ENCODE measurements around the gene SPOCK1. TPM values are rescaled to one million over a fixed set of nuclear protein-coding genes. Genes with fewer than 3 reads are reported as not detected.

The SPOCK1 gene
- total RNA-seq, 1 donor from 2014 or later = not detected

GRCh38 chr5:137182576-137182975, 316.6 kb downstream of the SPOCK1 start:
- no peaks in the 10 kb centered on the region for H3K4me1 Mint-ChIP-seq (ENCODE audit: low read depth)
- DNase-seq (ENCODE audit: low spot score) = no peak
- no peaks in the 10 kb centered on the region for H3K9me3 Mint-ChIP-seq
- no peak overlapping the region for H3K27ac Mint-ChIP-seq
- no peak overlapping the region for H3K4me3 Mint-ChIP-seq (ENCODE audit: low read depth)
- intact Hi-C loops (cut with micrococcal nuclease) = no loop called here
- no peaks in the 10 kb centered on the region for H3K27me3 Mint-ChIP-seq (ENCODE audit: low read depth)
- no peaks in the 10 kb centered on the region for H3K36me3 Mint-ChIP-seq (ENCODE audit: low read depth)

DNA sequence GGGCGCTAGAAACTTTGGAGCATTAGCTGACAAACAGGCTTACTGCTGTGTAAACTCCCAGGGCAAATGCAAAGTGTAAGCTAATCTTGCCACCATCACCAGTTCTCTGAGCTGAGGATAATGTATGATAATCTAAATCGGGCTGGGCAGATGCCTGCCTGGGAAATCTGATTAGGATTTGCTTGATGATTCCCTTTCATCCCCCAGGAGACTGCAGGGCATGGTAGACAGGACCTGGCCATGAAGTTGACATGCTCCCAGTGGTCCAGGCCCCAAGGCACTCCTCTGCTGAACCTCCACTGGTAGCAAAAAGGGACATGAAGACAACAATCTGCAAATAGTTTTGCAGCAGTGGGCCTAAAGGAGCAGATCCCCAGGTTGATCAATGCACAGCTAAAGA, 317.5 kb downstream of the SPOCK1 start:
- Mint-ChIP-seq H3K27me3 (ENCODE audit: low read depth) (no peaks in the 10 kb centered on the region), H3K36me3 (ENCODE audit: low read depth) (no peaks in the 10 kb centered on the region), H3K4me3 (ENCODE audit: low read depth) (no peak overlapping the region), H3K9me3 (no peaks in the 10 kb centered on the region), H3K4me1 (ENCODE audit: low read depth) (no peaks in the 10 kb centered on the region), H3K27ac (no peak overlapping the region)
- no peak for DNase-seq (ENCODE audit: low spot score)
- intact Hi-C loops (cut with micrococcal nuclease) = no loop called here

GRCh38 chr5:137179203-137179602, 319.9 kb downstream of the SPOCK1 start:
- intact Hi-C loops (cut with micrococcal nuclease) = no loop called here
- Mint-ChIP-seq H3K27ac (no peak overlapping the region), H3K36me3 (ENCODE audit: low read depth) (no peaks in the 10 kb centered on the region), H3K9me3 (no peaks in the 10 kb centered on the region), H3K27me3 (ENCODE audit: low read depth) (no peaks in the 10 kb centered on the region), H3K4me3 (ENCODE audit: low read depth) (no peak overlapping the region), H3K4me1 (ENCODE audit: low read depth) (no peaks in the 10 kb centered on the region)
- no peak for DNase-seq (ENCODE audit: low spot score)

DNA sequence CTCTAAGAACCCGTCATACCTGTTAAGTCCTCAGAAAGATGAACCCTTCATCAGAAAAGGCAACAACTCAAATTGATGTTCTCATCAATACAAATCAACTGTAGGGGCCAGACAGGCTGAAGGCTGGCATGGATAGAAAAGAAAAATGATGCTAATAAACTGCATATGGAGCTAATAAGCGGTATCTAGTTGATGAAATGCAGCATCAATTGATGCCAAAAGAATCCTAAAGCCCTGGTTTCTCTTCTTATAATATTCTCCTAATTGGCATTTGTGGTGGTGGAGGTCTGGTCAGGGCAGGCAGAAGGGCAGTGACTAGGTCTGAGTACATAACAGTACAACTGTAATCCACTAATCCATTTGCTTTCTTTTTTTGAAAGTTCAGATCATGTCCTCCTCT, 322.5 kb downstream of the SPOCK1 start:
- no peaks in the 10 kb centered on the region for H3K4me1 Mint-ChIP-seq (ENCODE audit: low read depth)
- no peaks in the 10 kb centered on the region for H3K9me3 Mint-ChIP-seq
- DNase-seq (ENCODE audit: low spot score) = no peak
- H3K36me3 Mint-ChIP-seq (ENCODE audit: low read depth) = no peaks in the 10 kb centered on the region
- H3K4me3 Mint-ChIP-seq (ENCODE audit: low read depth) = no peak overlapping the region
- no peaks in the 10 kb centered on the region for H3K27me3 Mint-ChIP-seq (ENCODE audit: low read depth)
- H3K27ac Mint-ChIP-seq = no peak overlapping the region
- intact Hi-C loops (cut with micrococcal nuclease) = no loop called here

DNA sequence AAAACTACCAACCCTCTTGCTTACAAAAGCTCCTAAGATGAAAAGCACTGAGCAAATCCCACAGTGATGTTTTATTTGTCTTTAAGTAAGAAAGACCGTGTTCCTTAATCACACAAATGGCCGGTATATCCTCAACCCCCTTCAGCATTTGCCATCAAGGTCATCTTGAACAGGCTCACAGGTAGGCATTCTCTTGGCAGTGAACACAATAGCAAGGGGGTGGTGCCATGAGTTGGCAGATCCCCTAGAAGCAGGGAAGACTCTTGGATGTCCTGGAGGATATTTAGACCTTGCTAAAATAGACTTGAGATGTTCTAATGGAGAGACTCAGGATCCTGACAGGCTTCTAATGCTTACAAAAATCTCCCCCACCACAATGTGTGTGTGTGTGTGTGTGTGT, 323.0 kb downstream of the SPOCK1 start:
- DNase-seq (ENCODE audit: low spot score) = no peak
- Mint-ChIP-seq H3K36me3 (ENCODE audit: low read depth) (no peaks in the 10 kb centered on the region), H3K27me3 (ENCODE audit: low read depth) (no peaks in the 10 kb centered on the region), H3K27ac (no peak overlapping the region), H3K4me3 (ENCODE audit: low read depth) (no peak overlapping the region), H3K9me3 (no peaks in the 10 kb centered on the region), H3K4me1 (ENCODE audit: low read depth) (no peaks in the 10 kb centered on the region)
- intact Hi-C loops (cut with micrococcal nuclease) = no loop called here

GRCh38 chr5:137174196-137174595, 324.9 kb downstream of the SPOCK1 start:
- Mint-ChIP-seq H3K4me1 (ENCODE audit: low read depth) (no peaks in the 10 kb centered on the region), H3K36me3 (ENCODE audit: low read depth) (no peaks in the 10 kb centered on the region), H3K27me3 (ENCODE audit: low read depth) (no peaks in the 10 kb centered on the region)

GRCh38 chr5:137172258-137172657, 326.9 kb downstream of the SPOCK1 start:
- Mint-ChIP-seq H3K36me3 (ENCODE audit: low read depth) (no peaks in the 10 kb centered on the region), H3K9me3 (no peaks in the 10 kb centered on the region), H3K4me1 (ENCODE audit: low read depth) (no peaks in the 10 kb centered on the region), H3K4me3 (ENCODE audit: low read depth) (no peak overlapping the region), H3K27ac (no peak overlapping the region), H3K27me3 (ENCODE audit: low read depth) (no peaks in the 10 kb centered on the region)
- no peak for DNase-seq (ENCODE audit: low spot score)
- intact Hi-C loops (cut with micrococcal nuclease) = no loop called here

More at GRCh38 chr5:137174196-137174595, 324.9 kb downstream of the SPOCK1 start:
- H3K4me3 Mint-ChIP-seq (ENCODE audit: low read depth) = no peak overlapping the region
- no peak for DNase-seq (ENCODE audit: low spot score)
- intact Hi-C loops (cut with micrococcal nuclease) = no loop called here
- no peaks in the 10 kb centered on the region for H3K9me3 Mint-ChIP-seq
- H3K27ac Mint-ChIP-seq = no peak overlapping the region

DNA sequence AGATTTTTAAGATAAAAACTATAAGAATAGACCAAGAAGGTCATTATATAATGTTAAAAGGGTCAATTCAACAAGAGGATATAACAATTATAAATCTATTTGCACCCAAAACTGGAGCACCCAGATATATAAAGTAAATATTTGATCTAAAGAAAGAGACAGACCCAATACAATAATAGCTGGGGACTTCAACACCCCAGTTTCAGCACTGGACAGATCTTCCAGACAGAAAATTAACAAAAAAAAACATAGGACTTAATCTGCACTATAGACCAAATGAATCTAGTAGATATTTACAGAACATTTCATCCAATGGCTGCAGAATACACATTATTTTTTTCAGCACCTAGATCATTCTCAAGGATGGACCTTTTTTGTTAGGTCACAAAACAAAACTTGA, 331.9 kb downstream of the SPOCK1 start:
- Mint-ChIP-seq H3K27me3 (ENCODE audit: low read depth) (no peaks in the 10 kb centered on the region), H3K4me3 (ENCODE audit: low read depth) (no peak overlapping the region), H3K27ac (no peak overlapping the region), H3K36me3 (ENCODE audit: low read depth) (no peaks in the 10 kb centered on the region), H3K4me1 (ENCODE audit: low read depth) (no peaks in the 10 kb centered on the region), H3K9me3 (no peaks in the 10 kb centered on the region)
- no peak for DNase-seq (ENCODE audit: low spot score)
- intact Hi-C loops (cut with micrococcal nuclease) = no loop called here

DNA sequence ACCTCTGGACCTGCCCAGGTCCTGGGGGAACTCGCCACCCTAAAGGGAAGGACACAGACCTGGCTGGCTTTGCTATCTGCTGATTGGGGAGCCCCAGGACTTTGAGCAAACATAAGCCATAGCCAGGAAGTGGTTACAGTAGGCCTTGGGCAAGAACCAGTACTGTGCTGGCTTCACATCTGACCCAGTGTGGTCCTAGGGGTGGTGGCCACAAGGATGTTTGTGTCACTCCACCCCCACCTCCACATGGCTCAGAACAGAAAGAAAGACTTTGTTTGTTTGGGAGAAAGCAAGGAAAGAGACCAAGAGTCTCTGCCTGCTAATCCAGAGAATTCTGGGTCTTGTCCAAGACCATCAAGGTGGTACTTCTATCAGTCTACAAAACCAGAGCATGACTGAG, 334.2 kb downstream of the SPOCK1 start:
- Mint-ChIP-seq H3K9me3 (no peaks in the 10 kb centered on the region), H3K27me3 (ENCODE audit: low read depth) (no peaks in the 10 kb centered on the region), H3K36me3 (ENCODE audit: low read depth) (no peaks in the 10 kb centered on the region), H3K27ac (no peak overlapping the region), H3K4me3 (ENCODE audit: low read depth) (no peak overlapping the region), H3K4me1 (ENCODE audit: low read depth) (no peaks in the 10 kb centered on the region)
- intact Hi-C loops (cut with micrococcal nuclease) = no loop called here
- DNase-seq (ENCODE audit: low spot score) = no peak

DNA sequence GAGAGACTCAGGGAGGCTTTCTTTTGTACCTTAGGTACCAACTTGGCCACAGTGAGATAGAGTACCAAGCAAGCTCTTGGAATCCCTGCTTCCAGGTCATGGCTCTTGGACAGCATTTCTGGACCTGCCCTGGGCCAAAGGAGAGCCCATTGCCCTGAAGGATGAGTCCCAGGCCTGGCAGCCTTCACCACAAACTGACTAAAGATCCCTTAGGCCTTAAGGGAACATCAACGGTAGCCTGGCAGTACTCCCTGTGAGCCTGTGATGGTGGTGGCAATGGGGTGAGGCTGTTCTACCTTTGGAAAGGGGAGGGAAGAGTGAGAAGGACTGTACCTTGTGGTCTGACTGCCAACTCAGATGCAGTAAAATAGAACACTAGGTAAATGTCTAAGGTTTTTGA, 334.6 kb downstream of the SPOCK1 start:
- DNase-seq (ENCODE audit: low spot score) = no peak
- Mint-ChIP-seq H3K4me3 (ENCODE audit: low read depth) (no peak overlapping the region), H3K27me3 (ENCODE audit: low read depth) (no peaks in the 10 kb centered on the region), H3K27ac (no peak overlapping the region), H3K36me3 (ENCODE audit: low read depth) (no peaks in the 10 kb centered on the region), H3K9me3 (no peaks in the 10 kb centered on the region), H3K4me1 (ENCODE audit: low read depth) (no peaks in the 10 kb centered on the region)
- intact Hi-C loops (cut with micrococcal nuclease) = no loop called here

- Mint-ChIP-seq H3K4me3 (ENCODE audit: low read depth) (no peak overlapping the region), H3K27ac (no peak overlapping the region), H3K27me3 (ENCODE audit: low read depth) (no peaks in the 10 kb centered on the region), H3K9me3 (no peaks in the 10 kb centered on the region), H3K36me3 (ENCODE audit: low read depth) (no peaks in the 10 kb centered on the region), H3K4me1 (ENCODE audit: low read depth) (no peaks in the 10 kb centered on the region)
- intact Hi-C loops (cut with micrococcal nuclease) = no loop called here
- no peak for DNase-seq (ENCODE audit: low spot score)
These were observed 340.4 kb downstream of the SPOCK1 start for GRCh38 chr5:137158691-137159090.

DNA sequence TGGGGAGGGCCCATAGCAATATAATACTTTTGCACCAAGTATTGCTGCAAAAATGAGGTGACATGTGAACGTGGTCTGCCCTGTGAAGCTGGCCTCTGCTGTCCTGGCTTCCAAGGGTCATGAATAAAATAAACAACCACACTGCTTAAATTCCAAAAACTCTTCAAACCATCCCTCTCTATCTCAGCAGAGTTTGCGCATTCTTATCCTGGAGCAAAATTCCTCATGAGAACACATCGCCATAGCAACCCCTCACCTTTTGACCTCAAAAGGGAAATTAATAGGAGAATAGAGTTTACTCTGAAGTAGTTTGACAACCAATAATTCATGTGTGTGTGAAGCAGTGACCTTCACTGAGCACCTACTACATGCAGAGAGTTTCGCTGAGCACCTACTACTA, 342.9 kb downstream of the SPOCK1 start:
- intact Hi-C loops (cut with micrococcal nuclease) = no loop called here
- H3K27ac Mint-ChIP-seq = no peak overlapping the region
- no peaks in the 10 kb centered on the region for H3K36me3 Mint-ChIP-seq (ENCODE audit: low read depth)
- no peaks in the 10 kb centered on the region for H3K4me1 Mint-ChIP-seq (ENCODE audit: low read depth)
- no peak overlapping the region for H3K4me3 Mint-ChIP-seq (ENCODE audit: low read depth)
- H3K27me3 Mint-ChIP-seq (ENCODE audit: low read depth) = no peaks in the 10 kb centered on the region
- H3K9me3 Mint-ChIP-seq = no peaks in the 10 kb centered on the region
- no peak for DNase-seq (ENCODE audit: low spot score)

DNA sequence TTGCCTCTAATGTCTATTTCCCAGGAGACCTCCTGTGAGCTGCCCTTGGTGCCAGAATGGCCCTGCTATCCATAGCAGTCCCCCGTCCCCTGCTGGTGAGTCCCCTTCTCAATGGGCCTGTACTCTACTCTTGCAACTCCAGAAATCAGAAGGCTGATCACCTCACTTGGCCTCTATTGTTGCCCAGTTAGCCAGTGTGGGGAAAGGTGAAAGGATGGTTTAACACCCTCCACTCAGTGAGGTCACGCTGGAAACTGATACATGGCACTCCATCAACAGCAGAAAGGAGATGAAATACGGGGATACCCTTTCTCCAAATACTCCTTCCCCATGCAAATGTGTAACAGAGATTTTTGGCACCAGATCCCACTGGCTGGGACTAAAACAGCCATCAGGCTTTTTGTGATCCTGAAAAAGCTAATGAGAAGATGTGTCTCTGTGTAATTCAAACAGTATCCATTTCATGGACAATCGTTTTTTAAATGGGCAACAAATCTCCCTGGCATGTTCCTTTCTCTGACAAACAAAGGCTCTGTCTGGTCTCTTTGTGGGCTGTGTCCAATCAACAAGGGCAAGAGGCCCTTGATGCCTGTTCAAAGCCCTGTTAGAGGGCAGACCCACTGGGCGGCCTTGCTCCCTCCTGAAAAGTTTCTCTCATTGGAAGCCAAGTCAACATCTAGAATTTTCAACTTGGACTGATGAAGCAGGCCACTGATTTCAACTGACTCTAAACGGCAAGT, 343.7 kb downstream of the SPOCK1 start:
- Mint-ChIP-seq H3K4me3 (ENCODE audit: low read depth) (no peak overlapping the region), H3K27ac (no peak overlapping the region), H3K27me3 (ENCODE audit: low read depth) (no peaks in the 10 kb centered on the region), H3K36me3 (ENCODE audit: low read depth) (no peaks in the 10 kb centered on the region), H3K9me3 (no peaks in the 10 kb centered on the region), H3K4me1 (ENCODE audit: low read depth) (no peaks in the 10 kb centered on the region)
- DNase-seq (ENCODE audit: low spot score) = no peak
- intact Hi-C loops (cut with micrococcal nuclease) = no loop called here

GRCh38 chr5:137152616-137153015, 346.5 kb downstream of the SPOCK1 start:
- intact Hi-C loops (cut with micrococcal nuclease) = no loop called here
- Mint-ChIP-seq H3K9me3 (no peaks in the 10 kb centered on the region), H3K36me3 (ENCODE audit: low read depth) (no peaks in the 10 kb centered on the region), H3K27me3 (ENCODE audit: low read depth) (no peaks in the 10 kb centered on the region), H3K4me1 (ENCODE audit: low read depth) (no peaks in the 10 kb centered on the region), H3K4me3 (ENCODE audit: low read depth) (no peak overlapping the region), H3K27ac (no peak overlapping the region)
- DNase-seq (ENCODE audit: low spot score) = no peak
